ENCODE measurements around the gene SCARB2.

DNA sequence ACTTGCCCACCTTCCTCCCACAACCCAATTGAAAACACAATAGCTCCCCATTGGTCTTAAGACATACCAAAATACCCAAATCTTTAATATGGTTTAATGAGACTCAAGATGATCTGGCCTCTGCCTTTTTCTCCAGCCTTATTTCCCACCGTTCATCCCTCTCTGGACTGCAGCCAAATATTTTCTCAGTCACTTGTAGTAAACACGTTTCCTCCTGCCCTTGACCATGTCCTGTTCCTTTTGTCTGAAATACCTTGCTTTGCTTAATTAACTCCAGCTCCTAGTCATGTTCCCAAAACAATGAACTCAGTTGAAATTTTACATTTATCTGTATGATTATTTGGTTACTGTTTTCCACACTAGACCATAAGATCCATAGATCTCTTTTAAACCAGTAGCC lies 57.0 kb downstream of the SCARB2 start:
- TF ChIP-seq POLR2A (IDR thresholded peaks at IDR 0.05) = no peak
- TF ChIP-seq, protein P1, sequence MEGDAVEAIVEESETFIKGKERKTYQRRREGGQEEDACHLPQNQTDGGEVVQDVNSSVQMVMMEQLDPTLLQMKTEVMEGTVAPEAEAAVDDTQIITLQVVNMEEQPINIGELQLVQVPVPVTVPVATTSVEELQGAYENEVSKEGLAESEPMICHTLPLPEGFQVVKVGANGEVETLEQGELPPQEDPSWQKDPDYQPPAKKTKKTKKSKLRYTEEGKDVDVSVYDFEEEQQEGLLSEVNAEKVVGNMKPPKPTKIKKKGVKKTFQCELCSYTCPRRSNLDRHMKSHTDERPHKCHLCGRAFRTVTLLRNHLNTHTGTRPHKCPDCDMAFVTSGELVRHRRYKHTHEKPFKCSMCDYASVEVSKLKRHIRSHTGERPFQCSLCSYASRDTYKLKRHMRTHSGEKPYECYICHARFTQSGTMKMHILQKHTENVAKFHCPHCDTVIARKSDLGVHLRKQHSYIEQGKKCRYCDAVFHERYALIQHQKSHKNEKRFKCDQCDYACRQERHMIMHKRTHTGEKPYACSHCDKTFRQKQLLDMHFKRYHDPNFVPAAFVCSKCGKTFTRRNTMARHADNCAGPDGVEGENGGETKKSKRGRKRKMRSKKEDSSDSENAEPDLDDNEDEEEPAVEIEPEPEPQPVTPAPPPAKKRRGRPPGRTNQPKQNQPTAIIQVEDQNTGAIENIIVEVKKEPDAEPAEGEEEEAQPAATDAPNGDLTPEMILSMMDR (IDR thresholded peaks at IDR 0.05 in 8 of 11, conservative IDR thresholded peaks at IDR 0.05 in 3 of 11) = no peak

Measured in spleen (tissue), 7 donors.